H1 (cell line): ENCODE data around the gene KRT27. TPM values are rescaled to one million over a fixed set of nuclear protein-coding genes. Genes with fewer than 3 reads are reported as not detected.

Source experiments
- CTCF ChIA-PET: fragments of 300-600 bp; sonication (Branson Sonifier 250); formaldehyde crosslinking; loops from one replicate; lab custom pipeline; 2021; ENCODE audit not compliant: partially characterized antibody; lab: Charles Lee
- POLR2A ChIA-PET: fragments of 300-600 bp; sonication (Branson Sonifier 250); formaldehyde crosslinking; loops from one replicate; lab custom pipeline; 2021; ENCODE audit warnings: inconsistent platforms; ENCODE audit not compliant: partially characterized antibody; lab: Charles Lee
- DNase-seq, 2 experiments: peaks; one replicate each; pipeline versions ENCODE4 v3.0.0 to v3.0.0-alpha.2; 2010 to 2022; ENCODE audit warnings: low spot score in 2 of 2, low read depth in 1 of 2, mixed read lengths in 1 of 2
- FAIRE-seq: peaks from 2 replicates; lab custom pipeline; 2011; peaks lifted over from hg19 to GRCh38; lab: Jason Lieb, UNC
- H2AFZ ChIP-seq: 2 replicates; pipeline ENCODE4 v1.8.1; 2012; ENCODE audit warnings: low read length, inconsistent platforms
- H2AK5ac ChIP-seq: 2 replicates; pipeline ENCODE4 v1.6.1; 2013; ENCODE audit warnings: low read depth, low read length
- H2BK120ac ChIP-seq: replicated peaks from 2 replicates; pipeline ENCODE3; 2013; ENCODE audit warnings: low read depth, low read length, inconsistent platforms
- H2BK12ac ChIP-seq: 2 replicates; pipeline ENCODE4 v1.6.1; 2013; ENCODE audit warnings: low read depth, low read length
- H2BK15ac ChIP-seq: 2 replicates; pipeline ENCODE4 v1.6.1; 2013; ENCODE audit warnings: low read length
- H2BK20ac ChIP-seq: 2 replicates; pipeline ENCODE4 v1.6.1; 2013; ENCODE audit warnings: low read length
- H2BK5ac ChIP-seq: 2 replicates; pipeline ENCODE4 v1.6.1; 2013; ENCODE audit warnings: low read depth, low read length
- H3K14ac ChIP-seq: 2 replicates; pipeline ENCODE4 v1.6.1; 2013; ENCODE audit warnings: inconsistent platforms; ENCODE audit not compliant: insufficient read length
- H3K18ac ChIP-seq: 2 replicates; pipeline ENCODE4 v1.6.1; 2013; ENCODE audit warnings: low read length; ENCODE audit errors: extremely low read depth
- H3K23ac ChIP-seq: 2 replicates; pipeline ENCODE4 v1.6.1; 2013; ENCODE audit warnings: inconsistent platforms; ENCODE audit not compliant: insufficient read length
- H3K23me2 ChIP-seq: 2 replicates; pipeline ENCODE4 v1.6.1; 2013; ENCODE audit warnings: low read depth, low read length
- H3K27ac ChIP-seq: 2 replicates; pipeline ENCODE4 v1.6.1; 2011; ENCODE audit warnings: low read depth, low read length, inconsistent platforms
- H3K27me3 ChIP-seq, 4 experiments: replicated peaks in 1 of 4; 1 replicate in 1 of 4; 2 replicates in 3 of 4; pipeline versions ENCODE4 v1.6.1 to v1.8.1; 2011 to 2013; ENCODE audit warnings: low read length in 3 of 4, mild to moderate bottlenecking in 3 of 4, inconsistent platforms in 2 of 4, mixed read lengths in 2 of 4, moderate library complexity in 1 of 4; ENCODE audit not compliant: control insufficient read depth in 3 of 4, insufficient read depth in 3 of 4; ENCODE audit errors: extremely low read depth in 1 of 4
- H3K36me3 ChIP-seq, 4 experiments: 2 replicates each; pipeline versions ENCODE4 v1.6.1 to v1.8.1; 2011 to 2013; ENCODE audit warnings: mild to moderate bottlenecking in 4 of 4, low read length in 3 of 4, moderate library complexity in 2 of 4, control low read depth in 1 of 4, inconsistent platforms in 1 of 4; ENCODE audit not compliant: insufficient read depth in 4 of 4, control insufficient read depth in 2 of 4
- H3K4ac ChIP-seq: replicated peaks from 2 replicates; pipeline ENCODE3; 2013; ENCODE audit warnings: low read length, low read depth, mixed read lengths, inconsistent platforms; ENCODE audit not compliant: insufficient read length
- H3K4me1 ChIP-seq, 4 experiments: replicated peaks in 1 of 4; 1 replicate in 1 of 4; 2 replicates in 3 of 4; pipeline versions ENCODE4 v1.6.1 to v1.8.1; 2011 to 2013; ENCODE audit warnings: low read length in 3 of 4, inconsistent platforms in 2 of 4, mixed read lengths in 1 of 4; ENCODE audit not compliant: insufficient read depth in 4 of 4, control insufficient read depth in 3 of 4
- H3K4me2 ChIP-seq, 2 experiments: 2 replicates each; pipeline versions ENCODE4 v1.6.1 to v1.8.1; 2011 to 2013; ENCODE audit warnings: low read depth in 2 of 2, low read length in 2 of 2, control low read depth in 1 of 2, inconsistent platforms in 1 of 2, mild to moderate bottlenecking in 1 of 2; ENCODE audit not compliant: insufficient read depth in 1 of 2
- H3K4me3 ChIP-seq, 4 experiments: fragments of 200-600, 300-600 bp in 1 of 4; sonication (generic), shearing (Covaris generic), sonication (Bioruptor Twin) in 1 of 4; 2 replicates each; pipeline versions ENCODE4 v1.5.1 to v1.8.1; 2011 to 2016; ENCODE audit warnings: low read length in 4 of 4, low read depth in 3 of 4, control low read depth in 2 of 4, inconsistent platforms in 2 of 4, mild to moderate bottlenecking in 2 of 4, mixed read lengths in 1 of 4, moderate library complexity in 1 of 4; ENCODE audit not compliant: insufficient read depth in 2 of 4; ENCODE audit errors: extremely low read depth in 1 of 4
- H3K56ac ChIP-seq: replicated peaks from 2 replicates; pipeline ENCODE3; 2013; ENCODE audit warnings: low read depth, mild to moderate bottlenecking, mixed read lengths, low read length, inconsistent platforms; ENCODE audit not compliant: insufficient read length
- H3K79me1 ChIP-seq: 2 replicates; pipeline ENCODE4 v1.6.1; 2013; ENCODE audit warnings: low read depth, low read length, control low read depth
- H3K79me2 ChIP-seq, 2 experiments: 2 replicates each; pipeline versions ENCODE4 v1.6.1 to v1.8.1; 2012 to 2013; ENCODE audit warnings: low read length in 2 of 2, mild to moderate bottlenecking in 2 of 2, inconsistent platforms in 1 of 2; ENCODE audit not compliant: insufficient read depth in 2 of 2, control insufficient read depth in 1 of 2
- H3K9ac ChIP-seq, 4 experiments: replicated peaks in 1 of 4; 1 replicate in 1 of 4; 2 replicates in 3 of 4; pipeline versions ENCODE4 v1.6.1 to v1.8.1; 2011 to 2013; ENCODE audit warnings: low read depth in 3 of 4, low read length in 3 of 4, control low read depth in 2 of 4, mild to moderate bottlenecking in 2 of 4, moderate library complexity in 2 of 4, inconsistent platforms in 1 of 4; ENCODE audit errors: extremely low read depth in 1 of 4
- H3K9me3 ChIP-seq, 2 experiments: 2 replicates each; pipeline versions ENCODE4 v1.6.1 to v1.8.1; 2012 to 2013; ENCODE audit warnings: mild to moderate bottlenecking in 2 of 2, moderate library complexity in 2 of 2, control low read depth in 1 of 2, inconsistent platforms in 1 of 2, low read depth in 1 of 2, low read length in 1 of 2, mixed read lengths in 1 of 2; ENCODE audit not compliant: insufficient read depth in 2 of 2
- H4K20me1 ChIP-seq, 2 experiments: replicated peaks in 1 of 2; 2 replicates each; pipeline versions ENCODE3 to v1.8.1; 2011 to 2013; ENCODE audit warnings: inconsistent platforms in 2 of 2, low read length in 2 of 2, mild to moderate bottlenecking in 1 of 2; ENCODE audit not compliant: insufficient read depth in 2 of 2, control insufficient read depth in 1 of 2
- H4K5ac ChIP-seq: 2 replicates; pipeline ENCODE4 v1.6.1; 2013; ENCODE audit warnings: low read length, low read depth, mixed read lengths, inconsistent platforms; ENCODE audit not compliant: insufficient read length
- H4K8ac ChIP-seq: 2 replicates; pipeline ENCODE4 v1.8.0; 2013; ENCODE audit warnings: mild to moderate bottlenecking, moderate library complexity, low read length, inconsistent platforms; ENCODE audit not compliant: insufficient read depth; ENCODE audit errors: extremely low read depth
- H4K91ac ChIP-seq: replicated peaks from 2 replicates; pipeline ENCODE3; 2013; ENCODE audit warnings: low read length, mixed read lengths, inconsistent platforms; ENCODE audit not compliant: insufficient read length
- BRCA1 ChIP-seq: IDR thresholded peaks from 2 replicates; pipeline ENCODE4 v1.6.1; 2012; ENCODE audit warnings: low read depth, low read length, improper control_type of control experiment
- CBX8 ChIP-seq: fragments of 300-800, 300-1000 bp; sonication (generic); IDR thresholded peaks from 2 replicates; pipeline ENCODE4 v1.7.1; 2016; ENCODE audit warnings: low read depth, low read length, borderline replicate concordance
- CREB1 ChIP-seq: IDR thresholded peaks from 2 replicates; pipeline ENCODE4 v1.6.1; 2012; ENCODE audit warnings: inconsistent platforms
- HDAC2 ChIP-seq, 2 experiments: fragments of 300-600 bp in 1 of 2; sonication (generic) in 1 of 2; IDR thresholded peaks; 2 replicates each; pipeline ENCODE4 v1.6.1; 2011 to 2012; ENCODE audit warnings: low read depth in 2 of 2, low read length in 2 of 2, mild to moderate bottlenecking in 2 of 2, moderate library complexity in 2 of 2, borderline replicate concordance in 1 of 2, inconsistent platforms in 1 of 2
- KDM4A ChIP-seq: IDR thresholded peaks from one replicate; pipeline ENCODE4 v1.7.1; 2012; ENCODE audit warnings: low read depth, mild to moderate bottlenecking, moderate library complexity, low read length, inconsistent platforms; ENCODE audit not compliant: severe bottlenecking
- RAD21 ChIP-seq, 2 experiments: IDR thresholded peaks in 1 of 2; conservative IDR thresholded peaks in 1 of 2; 2 replicates each; pipeline ENCODE4 v1.6.1; 2011; ENCODE audit warnings: low read depth in 2 of 2, low read length in 2 of 2, improper control_type of control experiment in 1 of 2, inconsistent platforms in 1 of 2, mild to moderate bottlenecking in 1 of 2, moderate library complexity in 1 of 2
- WGBS, 2 experiments: shearing (Covaris generic) in 1 of 2; methylation state at CpG; one replicate each; pipeline versions ENCODE4 v1.1.6 to v1.1.7; 2013 to 2015; ENCODE audit warnings: low lambda C conversion rate in 2 of 2, mixed read lengths in 2 of 2, inconsistent platforms in 1 of 2, low coverage in 1 of 2, missing lambda C conversion rate in 1 of 2; ENCODE audit not compliant: insufficient replicate concordance in 2 of 2, insufficient coverage in 1 of 2, insufficient read length in 1 of 2; ENCODE audit errors: extremely low coverage in 1 of 2, missing lambda C conversion rate in 1 of 2; 5-methylcytosine and 5-hydroxymethylcytosine counted together
- polyA plus RNA-seq, 7 experiments: library from polyadenylated mRNA; depleted of rRNA in 3 of 7; stranded (reverse) in 5 of 7; unstranded in 2 of 7; fragments of >200 nt in 5 of 7; fragments of 200-250 nt in 2 of 7; gene quantifications; 1 replicate in 5 of 7; 2 replicates in 1 of 7; 4 replicates in 1 of 7; pipeline versions ENCODE4 v1.2.1 to v1.2.3, GENCODE V29; 2011 to 2013; ENCODE audit warnings: missing spikeins in 2 of 7, mixed read lengths in 2 of 7
- total RNA-seq: library from RNA; stranded (reverse); fragmentation: NEBNext Ultra II Directional; extraction: Animal tissue kit (Norgen Biotek cat#: 25700); gene quantifications from 2 replicates; pipeline ENCODE4 v1.2.1, GENCODE V29; 2021

KRT27 gene
- total and polyA plus RNA-seq, 2 of the 8 experiments (the other 6 are each of a cell fraction or from before 2014, with no cell fraction given), result not detected

DNA sequence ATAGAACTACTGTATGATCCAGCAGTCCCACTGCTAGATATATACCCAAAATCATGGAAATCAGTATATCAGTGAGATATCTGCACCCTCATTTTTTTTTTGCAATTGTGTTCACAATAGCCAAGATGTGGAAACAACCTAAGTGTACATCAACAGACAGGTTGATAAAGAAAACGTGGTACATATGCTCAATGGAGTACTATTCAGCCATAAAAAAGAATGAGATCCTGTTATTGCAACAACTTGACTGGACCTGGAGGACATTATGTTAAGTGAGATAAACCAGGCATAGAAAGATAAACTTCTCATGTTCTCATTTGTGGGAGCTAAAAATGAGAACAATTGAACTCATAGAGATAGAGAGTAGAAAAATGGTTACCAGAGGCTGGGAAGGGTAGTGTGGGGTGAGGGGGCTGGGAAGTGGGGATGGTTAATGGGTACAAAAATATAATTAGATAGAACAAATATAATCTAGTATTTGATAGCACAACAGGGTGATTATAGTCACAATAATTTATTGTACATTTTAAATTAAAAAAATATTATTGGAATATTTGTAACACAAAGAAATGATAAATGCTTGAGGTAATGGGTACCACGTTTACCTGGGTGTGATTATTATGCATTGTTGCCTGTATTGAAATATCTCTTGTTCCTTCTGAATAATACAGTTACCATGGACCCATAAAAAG, 47.9 kb upstream of the KRT27 start:
- no peak overlapping the region for H2AFZ ChIP-seq
- H3K23ac ChIP-seq, result no peak overlapping the region
- H4K20me1 ChIP-seq, result peaks cover 0 to 2% of the 10 kb centered on the region in 2 experiments
- H2BK5ac ChIP-seq, result no peak overlapping the region
- no peak overlapping the region for H2BK120ac ChIP-seq
- H4K8ac ChIP-seq, result no peak overlapping the region
- H3K9me3 ChIP-seq, result no peaks in the 10 kb centered on the region
- DNase-seq, result no peak
- H2AK5ac ChIP-seq, result no peak overlapping the region
- H3K4ac ChIP-seq, result no peak overlapping the region
- H3K79me1 ChIP-seq, result no peaks in the 10 kb centered on the region
- H3K23me2 ChIP-seq, result no peaks in the 10 kb centered on the region; the same call in 1 of the 2 replicates
- no peak overlapping the region for H2BK12ac ChIP-seq
- H2BK15ac ChIP-seq, result no peak overlapping the region
- H3K4me1 ChIP-seq, result peaks cover 0 to 3% (median 0%) of the 10 kb centered on the region in 4 experiments; a peak in 1 of 7 replicates
- TF ChIP-seq CBX8 (no peak), CREB1 (no peak), KDM4A (no peak), RAD21 (IDR thresholded peaks at IDR 0.05 in 1 of 2, conservative IDR thresholded peaks at IDR 0.05 in 1 of 2; ENCODE audit: low read depth in 2 of 2, low read length in 2 of 2) (no peak), BRCA1 (no peak), HDAC2 (IDR thresholded peaks at IDR 0.05; ENCODE audit: borderline replicate concordance in 1 of 2, low read depth in 2 of 2, low read length in 2 of 2) (no peak)
- TF ChIP-seq, all 59 proteins: peak for 0
- ChIA-PET POLR2A (no interaction called here), CTCF (interaction anchor here (0.6 kb wide), 1 partner anchor 772 kb away, joined by 3 read pairs; no protein-coding TSS in a partner anchor)
- peaks cover 3 to 33% (median 9%) of the 10 kb centered on the region in 4 experiments for H3K27me3 ChIP-seq
- H3K4me3 ChIP-seq, result no peak overlapping the region
- H3K56ac ChIP-seq, result no peak overlapping the region
- H3K4me2 ChIP-seq, result no peak overlapping the region
- H3K79me2 ChIP-seq, result no peaks in the 10 kb centered on the region
- no peak overlapping the region for H4K91ac ChIP-seq
- no peak overlapping the region for H3K18ac ChIP-seq
- H3K27ac ChIP-seq, result no peak overlapping the region
- no peak overlapping the region for H3K9ac ChIP-seq
- no peak overlapping the region for H3K14ac ChIP-seq
- no peak for FAIRE-seq
- no peak overlapping the region for H4K5ac ChIP-seq
- 75% methylated on average over 2 of the region's 2 CpGs; no CpG with 5 or more reads in 1 of the 2 experiments for WGBS, 2 experiments
- H2BK20ac ChIP-seq, result no peak overlapping the region
- H3K36me3 ChIP-seq, result no peaks in the 10 kb centered on the region
